ENCODE measurements around the gene SLC39A6. TPM values are rescaled to one million over a fixed set of nuclear protein-coding genes. Genes with fewer than 3 reads are reported as not detected.

SLC39A6 gene
- total and polyA plus RNA-seq, 7 donors = 8.9 to 21.6 (median 14.9) TPM

DNA sequence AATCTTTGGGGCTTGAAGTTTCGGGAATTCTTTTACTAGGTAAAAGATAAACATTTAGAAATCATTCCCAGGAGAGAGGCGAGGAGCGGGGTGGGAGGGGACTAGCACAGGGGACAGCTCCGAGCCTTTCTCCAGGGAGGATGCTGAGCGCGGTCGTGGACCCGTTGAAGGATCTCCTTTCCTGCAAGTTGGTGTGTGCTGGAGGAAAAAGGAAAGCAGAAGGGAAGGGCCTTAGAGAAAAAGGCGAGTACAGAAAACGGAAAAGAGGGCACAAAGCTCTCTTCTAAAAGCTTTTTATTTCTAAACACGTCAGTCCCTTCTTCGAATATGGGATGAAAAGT, 640 bp downstream of the SLC39A6 start:
- no peaks in the 10 kb centered on the region for H3K9me3 ChIP-seq
- intact Hi-C loops (cut with DNase I) = loop anchor here (5.0 kb wide), 3 partner anchors 61 to 156 kb away; partner anchors contain the start of genes RMP24 (in 1 of the 2) and RPRD1A (in 1 of the 2)
- peak overlapping the region; percentile 99 for H3K27ac ChIP-seq
- ATAC-seq (no peak), DNase-seq (no peak)
- H3K27me3 ChIP-seq (ENCODE audit: insufficient read depth in 3 of 3, low read length in 2 of 3) = no peaks in the 10 kb centered on the region
- peaks cover 3 to 39% of the 10 kb centered on the region in 2 donors for H3K36me3 ChIP-seq (ENCODE audit: insufficient read depth in 1 of 2, low read depth in 1 of 2)
- H3K4me1 ChIP-seq = peaks cover 24% of the 10 kb centered on the region
- peak overlapping the region; percentile 87 for H3K4me3 ChIP-seq
- TF ChIP-seq, protein P1, sequence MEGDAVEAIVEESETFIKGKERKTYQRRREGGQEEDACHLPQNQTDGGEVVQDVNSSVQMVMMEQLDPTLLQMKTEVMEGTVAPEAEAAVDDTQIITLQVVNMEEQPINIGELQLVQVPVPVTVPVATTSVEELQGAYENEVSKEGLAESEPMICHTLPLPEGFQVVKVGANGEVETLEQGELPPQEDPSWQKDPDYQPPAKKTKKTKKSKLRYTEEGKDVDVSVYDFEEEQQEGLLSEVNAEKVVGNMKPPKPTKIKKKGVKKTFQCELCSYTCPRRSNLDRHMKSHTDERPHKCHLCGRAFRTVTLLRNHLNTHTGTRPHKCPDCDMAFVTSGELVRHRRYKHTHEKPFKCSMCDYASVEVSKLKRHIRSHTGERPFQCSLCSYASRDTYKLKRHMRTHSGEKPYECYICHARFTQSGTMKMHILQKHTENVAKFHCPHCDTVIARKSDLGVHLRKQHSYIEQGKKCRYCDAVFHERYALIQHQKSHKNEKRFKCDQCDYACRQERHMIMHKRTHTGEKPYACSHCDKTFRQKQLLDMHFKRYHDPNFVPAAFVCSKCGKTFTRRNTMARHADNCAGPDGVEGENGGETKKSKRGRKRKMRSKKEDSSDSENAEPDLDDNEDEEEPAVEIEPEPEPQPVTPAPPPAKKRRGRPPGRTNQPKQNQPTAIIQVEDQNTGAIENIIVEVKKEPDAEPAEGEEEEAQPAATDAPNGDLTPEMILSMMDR (IDR thresholded peaks at IDR 0.05) = no peak
- WGBS, 3 donors = 2 to 4% (median 2%) methylated on average over 12 of the region's 12 CpGs

DNA sequence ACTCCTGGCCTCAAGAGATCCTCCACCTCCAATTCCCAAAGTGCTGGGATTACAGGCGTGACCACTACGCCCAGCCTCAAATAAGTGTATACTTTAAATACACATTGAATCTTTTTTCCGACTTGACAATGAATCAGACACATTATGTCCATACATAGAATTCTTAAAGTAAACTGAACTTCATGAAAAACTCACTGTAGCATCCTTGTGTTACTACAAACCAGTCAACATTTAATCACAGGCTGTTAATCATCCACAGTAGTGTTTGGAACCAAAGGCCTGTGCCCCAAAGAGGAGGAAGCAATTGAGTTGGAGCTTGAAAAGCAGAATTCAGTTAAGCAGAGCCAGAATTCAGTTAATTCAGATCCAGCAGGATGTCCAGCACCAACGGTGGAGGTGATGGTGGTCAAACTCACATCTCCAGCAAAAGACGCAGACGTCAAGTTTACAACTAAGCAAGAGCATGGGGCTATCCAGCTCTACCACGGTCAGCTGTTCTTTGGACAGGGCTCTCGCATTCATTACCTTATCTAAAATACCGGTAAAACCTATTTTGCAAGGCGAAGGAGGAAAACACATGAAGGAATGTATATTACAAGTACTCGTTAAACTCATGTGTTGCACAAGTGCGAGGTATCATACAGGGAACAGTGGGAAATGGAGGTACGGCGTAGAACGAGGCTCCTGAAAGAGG, 1.2 kb downstream of the SLC39A6 start:
- TF ChIP-seq, protein P1 (IDR thresholded peaks at IDR 0.05) = no peak
- intact Hi-C loops (cut with DNase I) = loop anchor here (5.0 kb wide), 3 partner anchors 61 to 156 kb away; partner anchors contain the start of genes RMP24 (in 1 of the 2) and RPRD1A (in 1 of the 2)
- H3K4me1 ChIP-seq = peaks cover 24% of the 10 kb centered on the region
- ATAC-seq (no peak), DNase-seq (no peak)
- H3K27me3 ChIP-seq (ENCODE audit: insufficient read depth in 3 of 3, low read length in 2 of 3) = no peaks in the 10 kb centered on the region
- H3K4me3 ChIP-seq = peak overlapping the region; percentile 87
- peaks cover 5 to 39% of the 10 kb centered on the region in 2 donors for H3K36me3 ChIP-seq (ENCODE audit: insufficient read depth in 1 of 2, low read depth in 1 of 2)
- no peaks in the 10 kb centered on the region for H3K9me3 ChIP-seq
- no peak overlapping the region for H3K27ac ChIP-seq
- WGBS, 3 donors = 33 to 41% (median 34%) methylated on average over 15 of the region's 15 CpGs

DNA sequence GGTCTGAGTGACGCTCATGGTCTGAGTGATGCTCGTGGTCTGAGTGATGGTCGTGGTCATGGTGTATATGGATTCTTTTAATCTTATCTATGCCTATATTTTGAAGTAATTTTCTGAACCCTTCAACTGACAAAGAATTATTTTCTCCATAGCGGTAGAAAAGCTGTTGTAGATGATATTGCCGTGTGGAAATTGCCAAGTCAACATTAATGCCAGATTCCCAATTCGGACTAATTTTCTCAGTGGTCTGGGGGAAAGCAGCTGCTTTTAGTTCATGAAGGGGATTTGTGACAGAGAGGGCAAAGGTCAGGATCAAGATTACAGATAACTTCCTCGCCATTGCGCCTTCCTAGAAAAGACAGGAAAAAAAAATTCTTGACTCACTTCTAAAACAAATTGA, 2.5 kb downstream of the SLC39A6 start:
- intact Hi-C loops (cut with DNase I) = loop anchor here (5.0 kb wide), 3 partner anchors 59 to 154 kb away; partner anchors contain the start of genes RMP24 (in 1 of the 2) and RPRD1A (in 1 of the 2)
- 91 to 94% (median 92%) methylated on average over 8 of the region's 8 CpGs for WGBS, 3 donors
- Histone ChIP-seq H3K4me1 (peaks cover 18% of the 10 kb centered on the region), H3K27ac (no peak overlapping the region), H3K36me3 (ENCODE audit: insufficient read depth in 1 of 2, low read depth in 1 of 2) (peaks cover 5 to 51% of the 10 kb centered on the region in 2 donors), H3K27me3 (ENCODE audit: insufficient read depth in 3 of 3, low read length in 2 of 3) (no peaks in the 10 kb centered on the region), H3K9me3 (no peaks in the 10 kb centered on the region), H3K4me3 (no peak overlapping the region)
- DNase-seq (no peak), ATAC-seq (no peak)
- TF ChIP-seq, protein P1 (IDR thresholded peaks at IDR 0.05) = no peak

DNA sequence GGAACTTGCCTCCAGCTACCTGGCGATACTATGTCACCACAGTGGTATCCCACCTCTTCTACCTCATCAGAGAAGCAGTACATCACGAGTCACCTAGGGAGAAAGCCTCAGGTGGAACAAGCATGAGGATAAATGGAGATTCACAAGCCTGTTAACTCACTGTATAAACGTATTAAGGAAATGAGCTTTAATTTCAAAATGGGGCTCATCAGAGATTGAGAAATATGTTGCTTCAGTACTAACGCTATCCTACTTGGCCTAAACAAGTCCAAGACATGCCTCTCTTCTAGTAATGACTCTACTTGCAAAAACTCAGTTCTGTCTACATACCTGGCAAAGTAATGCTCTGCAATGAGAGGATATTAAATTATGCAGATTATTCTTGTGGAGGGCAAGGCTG, 4.3 kb downstream of the SLC39A6 start:
- intact Hi-C loops (cut with DNase I) = loop anchor here (5.0 kb wide), 4 partner anchors 32 to 153 kb away; partner anchors contain the start of genes RMP24 (in 1 of the 2) and RPRD1A (in 1 of the 2)
- Histone ChIP-seq H3K36me3 (ENCODE audit: insufficient read depth in 1 of 2, low read depth in 1 of 2) (peaks cover 8 to 70% of the 10 kb centered on the region in 2 donors), H3K4me3 (no peak overlapping the region), H3K27ac (no peak overlapping the region), H3K27me3 (ENCODE audit: insufficient read depth in 3 of 3, low read length in 2 of 3) (no peaks in the 10 kb centered on the region), H3K9me3 (no peaks in the 10 kb centered on the region), H3K4me1 (peaks cover 8% of the 10 kb centered on the region)
- DNase-seq (no peak), ATAC-seq (no peak)
- 93 to 97% (median 95%) methylated on average over 4 of the region's 4 CpGs for WGBS, 3 donors
- TF ChIP-seq, protein P1 (IDR thresholded peaks at IDR 0.05) = no peak

Data from psoas muscle (tissue), 8 donors.